Urinary bladder (tissue), 4 donors: ENCODE data around the gene TXNDC5. TPM values are rescaled to one million over a fixed set of nuclear protein-coding genes. Genes with fewer than 3 reads are reported as not detected.
"Not testable (repeated sequence)": the region's sequence is repeated elsewhere in the genome, so short reads cannot be mapped to it uniquely, and the experiment has no call there.

Experiments
- DNase-seq: peaks from one replicate; pipeline ENCODE4 v3.0.0-alpha.2; 2015; ENCODE audit errors: extremely low spot score
- H3K27ac ChIP-seq: one replicate; pipeline ENCODE4 v1.5.1; 2013; ENCODE audit warnings: low read depth, mild to moderate bottlenecking, moderate library complexity
- H3K36me3 ChIP-seq: one replicate; pipeline ENCODE4 v1.6.1; 2013; ENCODE audit warnings: mild to moderate bottlenecking, moderate library complexity; ENCODE audit not compliant: insufficient read depth
- H3K4me1 ChIP-seq: one replicate; pipeline ENCODE4 v1.6.1; 2013; ENCODE audit warnings: mild to moderate bottlenecking, moderate library complexity; ENCODE audit not compliant: insufficient read depth
- H3K4me3 ChIP-seq: one replicate; pipeline ENCODE4 v1.5.1; 2013; ENCODE audit warnings: low read depth, low read length
- WGBS: extraction: QIAGEN DNeasy Blood & Tissue Kit; methylation state at CpG from one replicate; pipeline ENCODE4 v1.1.7; 2013; 5-methylcytosine and 5-hydroxymethylcytosine counted together
- polyA plus RNA-seq: library from polyadenylated mRNA; stranded (reverse); fragments of 200-250 nt; gene quantifications from one replicate; pipeline ENCODE4 v1.2.3, GENCODE V29; 2013
- total RNA-seq: library from RNA; depleted of rRNA; stranded (reverse); fragments of >200 nt; gene quantifications from one replicate; pipeline ENCODE4 v1.2.3, GENCODE V29; 2014
- donor health status: healthy with polysubstance abuse.
- donor health status: healthy.

Gene TXNDC5
- total and polyA plus RNA-seq, 2 donors, result 76.5 to 235 TPM

GRCh38 chr6:7897461-7898192 is 13.0 kb downstream of the TXNDC5 start:
- WGBS, result 95% methylated on average over 9 of the region's 9 CpGs
- Histone ChIP-seq H3K4me3 (no peak overlapping the region), H3K36me3 (peaks cover 3% of the 10 kb centered on the region), H3K27ac (no peak overlapping the region), H3K4me1 (no peaks in the 10 kb centered on the region)
- no peak for DNase-seq

- H3K36me3 ChIP-seq, result peaks cover 3% of the 10 kb centered on the region
- no peak overlapping the region for H3K27ac ChIP-seq
- DNase-seq, result no peak
- H3K4me3 ChIP-seq, result no peak overlapping the region
- 88% methylated on average over 6 of the region's 6 CpGs for WGBS
- no peaks in the 10 kb centered on the region for H3K4me1 ChIP-seq
These were observed 14.1 kb downstream of the TXNDC5 start for GRCh38 chr6:7896465-7896987.

- 84% methylated on average over 7 of the region's 7 CpGs for WGBS
- Histone ChIP-seq H3K4me3 (no peak overlapping the region), H3K27ac (no peak overlapping the region), H3K36me3 (peaks cover 3% of the 10 kb centered on the region), H3K4me1 (no peaks in the 10 kb centered on the region)
- no peak for DNase-seq
These were observed 15.5 kb downstream of the TXNDC5 start for GRCh38 chr6:7895125-7895423.

- H3K4me1 ChIP-seq, result no peaks in the 10 kb centered on the region
- no peak for DNase-seq
- peaks cover 3% of the 10 kb centered on the region for H3K36me3 ChIP-seq
- WGBS, result 70% methylated on average over 13 of the region's 13 CpGs
- H3K4me3 ChIP-seq, result no peak overlapping the region
- H3K27ac ChIP-seq, result no peak overlapping the region
These were observed 16.1 kb downstream of the TXNDC5 start for GRCh38 chr6:7894262-7895124.

GRCh38 chr6:7893342-7893741 is 17.2 kb downstream of the TXNDC5 start:
- WGBS, result 97% methylated on average over 12 of the region's 12 CpGs
- no peak for DNase-seq
- H3K4me3 ChIP-seq, result no peak overlapping the region
- H3K27ac ChIP-seq, result no peak overlapping the region
- no peaks in the 10 kb centered on the region for H3K36me3 ChIP-seq
- H3K4me1 ChIP-seq, result no peaks in the 10 kb centered on the region

GRCh38 chr6:7892367-7892766 is 18.2 kb downstream of the TXNDC5 start:
- 96% methylated on average over 4 of the region's 4 CpGs for WGBS
- not testable (repeated sequence) for H3K27ac ChIP-seq, H3K36me3 ChIP-seq, DNase-seq, H3K4me1 ChIP-seq, H3K4me3 ChIP-seq

- no peak for DNase-seq
- Histone ChIP-seq H3K27ac (no peak overlapping the region), H3K4me1 (no peaks in the 10 kb centered on the region), H3K4me3 (no peak overlapping the region), H3K36me3 (no peaks in the 10 kb centered on the region)
- 72% methylated on average over 15 of the region's 15 CpGs for WGBS
These were observed 19.3 kb downstream of the TXNDC5 start for GRCh38 chr6:7891078-7891872.

GRCh38 chr6:7888587-7889357 is 21.8 kb downstream of the TXNDC5 start:
- DNase-seq, result no peak
- WGBS, result 92% methylated on average over 25 of the region's 25 CpGs
- H3K36me3 ChIP-seq, result no peaks in the 10 kb centered on the region
- no peak overlapping the region for H3K4me3 ChIP-seq
- no peak overlapping the region for H3K27ac ChIP-seq
- no peaks in the 10 kb centered on the region for H3K4me1 ChIP-seq

GRCh38 chr6:7887278-7887991 is 23.2 kb downstream of the TXNDC5 start:
- H3K36me3 ChIP-seq, result peaks cover 5% of the 10 kb centered on the region
- no peak overlapping the region for H3K4me3 ChIP-seq
- no peaks in the 10 kb centered on the region for H3K4me1 ChIP-seq
- 95% methylated on average over 21 of the region's 21 CpGs for WGBS
- DNase-seq, result no peak
- no peak overlapping the region for H3K27ac ChIP-seq

- peaks cover 6% of the 10 kb centered on the region for H3K36me3 ChIP-seq
- 99% methylated on average over 3 of the region's 3 CpGs for WGBS
- no peak for DNase-seq
- H3K4me3 ChIP-seq, result no peak overlapping the region
- no peak overlapping the region for H3K27ac ChIP-seq
- H3K4me1 ChIP-seq, result no peaks in the 10 kb centered on the region
These were observed 24.5 kb downstream of the TXNDC5 start for GRCh38 chr6:7886132-7886531.

- Histone ChIP-seq H3K4me3 (no peak overlapping the region), H3K27ac (no peak overlapping the region), H3K4me1 (no peaks in the 10 kb centered on the region), H3K36me3 (peaks cover 6% of the 10 kb centered on the region)
- WGBS, result 87% methylated on average over 8 of the region's 8 CpGs
- no peak for DNase-seq
These were observed 27.2 kb downstream of the TXNDC5 start for GRCh38 chr6:7883381-7883780.

- Histone ChIP-seq H3K4me3 (no peak overlapping the region), H3K36me3 (peaks cover 6% of the 10 kb centered on the region), H3K27ac (no peak overlapping the region), H3K4me1 (no peaks in the 10 kb centered on the region)
- no peak for DNase-seq
- WGBS, result 91% methylated on average over 19 of the region's 19 CpGs
These were observed 27.9 kb downstream of the TXNDC5 start for GRCh38 chr6:7882505-7883257.
